Upper lobe of left lung (tissue), 4 donors: Measurements from ENCODE around the gene PSMD7.

Experiments used
- POLR2A ChIP-seq, 4 donors: fragments of 450-650 bp; IDR thresholded peaks; one replicate each; pipeline ENCODE4 v1.5.1; 2016 to 2017; ENCODE audit warnings: antibody characterized with exemption in 4 of 4, mild to moderate bottlenecking in 2 of 4
- TF ChIP-seq, protein P1 (sequence below), 6 experiments: fragments of 450-650 bp in 4 of 6; fragments of 200-600 bp in 2 of 6; sonication (generic) in 2 of 6; IDR thresholded peaks; one replicate each; pipeline ENCODE4 v1.5.1; 2016 to 2019; ENCODE audit warnings: antibody characterized with exemption in 6 of 6

DNA sequence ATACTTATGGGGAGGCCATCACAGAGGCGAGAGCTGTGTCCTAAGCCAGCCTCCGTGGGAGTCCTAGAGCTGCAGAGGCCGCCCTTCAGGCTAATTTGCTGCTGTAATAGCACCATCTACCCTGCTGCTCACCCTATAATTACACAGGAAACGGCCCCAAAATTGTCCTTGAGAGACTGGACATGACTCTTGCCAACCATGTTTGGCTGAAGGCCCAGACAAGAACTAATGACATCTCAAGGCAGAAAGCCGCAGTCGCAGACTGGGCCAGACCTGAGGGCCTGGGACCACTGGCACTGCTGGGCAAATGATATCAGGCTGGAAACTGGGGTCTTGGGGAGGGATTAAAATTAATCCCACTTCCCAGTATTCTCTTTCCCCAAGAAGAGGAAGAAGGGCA, 24.1 kb downstream of the PSMD7 start:
- no peak for TF ChIP-seq POLR2A (IDR thresholded peaks at IDR 0.05)
- TF ChIP-seq, protein P1, sequence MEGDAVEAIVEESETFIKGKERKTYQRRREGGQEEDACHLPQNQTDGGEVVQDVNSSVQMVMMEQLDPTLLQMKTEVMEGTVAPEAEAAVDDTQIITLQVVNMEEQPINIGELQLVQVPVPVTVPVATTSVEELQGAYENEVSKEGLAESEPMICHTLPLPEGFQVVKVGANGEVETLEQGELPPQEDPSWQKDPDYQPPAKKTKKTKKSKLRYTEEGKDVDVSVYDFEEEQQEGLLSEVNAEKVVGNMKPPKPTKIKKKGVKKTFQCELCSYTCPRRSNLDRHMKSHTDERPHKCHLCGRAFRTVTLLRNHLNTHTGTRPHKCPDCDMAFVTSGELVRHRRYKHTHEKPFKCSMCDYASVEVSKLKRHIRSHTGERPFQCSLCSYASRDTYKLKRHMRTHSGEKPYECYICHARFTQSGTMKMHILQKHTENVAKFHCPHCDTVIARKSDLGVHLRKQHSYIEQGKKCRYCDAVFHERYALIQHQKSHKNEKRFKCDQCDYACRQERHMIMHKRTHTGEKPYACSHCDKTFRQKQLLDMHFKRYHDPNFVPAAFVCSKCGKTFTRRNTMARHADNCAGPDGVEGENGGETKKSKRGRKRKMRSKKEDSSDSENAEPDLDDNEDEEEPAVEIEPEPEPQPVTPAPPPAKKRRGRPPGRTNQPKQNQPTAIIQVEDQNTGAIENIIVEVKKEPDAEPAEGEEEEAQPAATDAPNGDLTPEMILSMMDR (IDR thresholded peaks at IDR 0.05) = no peak
